ENCODE results near the gene HLF.

HLF gene

GRCh38 chr17:55335625-55336024 is 70.9 kb downstream of the HLF start:
- Mint-ChIP-seq H3K4me3 (no peak overlapping the region), H3K9me3 (no peaks in the 10 kb centered on the region), H3K36me3 (no peaks in the 10 kb centered on the region), H3K27me3 (peaks cover 12% of the 10 kb centered on the region), H3K27ac (no peak overlapping the region), H3K4me1 (no peaks in the 10 kb centered on the region)

GRCh38 chr17:55336426-55336825 is 71.7 kb downstream of the HLF start:
- no peaks in the 10 kb centered on the region for H3K36me3 Mint-ChIP-seq
- no peak overlapping the region for H3K4me3 Mint-ChIP-seq
- H3K27me3 Mint-ChIP-seq: peaks cover 12% of the 10 kb centered on the region
- H3K4me1 Mint-ChIP-seq: no peaks in the 10 kb centered on the region
- H3K9me3 Mint-ChIP-seq: no peaks in the 10 kb centered on the region
- no peak overlapping the region for H3K27ac Mint-ChIP-seq

- peaks cover 14% of the 10 kb centered on the region for H3K4me1 Mint-ChIP-seq
- H3K27me3 Mint-ChIP-seq: peaks cover 12% of the 10 kb centered on the region
Observed at GRCh38 chr17:55340176-55340575, 75.4 kb downstream of the HLF start.

GRCh38 chr17:55340686-55341085 is 75.9 kb downstream of the HLF start:
- Mint-ChIP-seq H3K27me3 (peaks cover 12% of the 10 kb centered on the region), H3K4me3 (no peak overlapping the region), H3K36me3 (no peaks in the 10 kb centered on the region), H3K27ac (no peak overlapping the region), H3K4me1 (peaks cover 14% of the 10 kb centered on the region), H3K9me3 (no peaks in the 10 kb centered on the region)

More at GRCh38 chr17:55340176-55340575, 75.4 kb downstream of the HLF start:
- Mint-ChIP-seq H3K36me3 (no peaks in the 10 kb centered on the region), H3K4me3 (no peak overlapping the region), H3K27ac (no peak overlapping the region), H3K9me3 (no peaks in the 10 kb centered on the region)

- H3K27ac Mint-ChIP-seq: no peak overlapping the region
- peaks cover 14% of the 10 kb centered on the region for H3K4me1 Mint-ChIP-seq
Observed at GRCh38 chr17:55341432-55341831, 76.7 kb downstream of the HLF start.

GRCh38 chr17:55342800-55343585 is 78.2 kb downstream of the HLF start:
- H3K36me3 Mint-ChIP-seq: no peaks in the 10 kb centered on the region
- peaks cover 9% of the 10 kb centered on the region for H3K27me3 Mint-ChIP-seq
- no peaks in the 10 kb centered on the region for H3K9me3 Mint-ChIP-seq
- H3K27ac Mint-ChIP-seq: no peak overlapping the region
- H3K4me3 Mint-ChIP-seq: no peak overlapping the region
- H3K4me1 Mint-ChIP-seq: peaks cover 14% of the 10 kb centered on the region

More at GRCh38 chr17:55341432-55341831, 76.7 kb downstream of the HLF start:
- H3K4me3 Mint-ChIP-seq: no peak overlapping the region
- peaks cover 12% of the 10 kb centered on the region for H3K27me3 Mint-ChIP-seq
- H3K36me3 Mint-ChIP-seq: no peaks in the 10 kb centered on the region
- H3K9me3 Mint-ChIP-seq: no peaks in the 10 kb centered on the region

GRCh38 chr17:55343900-55344513 is 79.2 kb downstream of the HLF start:
- Mint-ChIP-seq H3K27ac (no peak overlapping the region), H3K4me3 (no peak overlapping the region), H3K9me3 (no peaks in the 10 kb centered on the region), H3K4me1 (peaks cover 19% of the 10 kb centered on the region), H3K27me3 (peaks cover 8% of the 10 kb centered on the region), H3K36me3 (no peaks in the 10 kb centered on the region)

GRCh38 chr17:55344514-55344997 is 79.8 kb downstream of the HLF start:
- H3K4me1 Mint-ChIP-seq: peaks cover 21% of the 10 kb centered on the region
- H3K36me3 Mint-ChIP-seq: no peaks in the 10 kb centered on the region
- no peak overlapping the region for H3K27ac Mint-ChIP-seq
- H3K27me3 Mint-ChIP-seq: peaks cover 5% of the 10 kb centered on the region
- no peaks in the 10 kb centered on the region for H3K9me3 Mint-ChIP-seq
- H3K4me3 Mint-ChIP-seq: no peak overlapping the region

GRCh38 chr17:55345132-55345531 is 80.4 kb downstream of the HLF start:
- Mint-ChIP-seq H3K27me3 (peaks cover 2% of the 10 kb centered on the region), H3K36me3 (no peaks in the 10 kb centered on the region), H3K4me3 (no peak overlapping the region), H3K9me3 (no peaks in the 10 kb centered on the region), H3K4me1 (peaks cover 21% of the 10 kb centered on the region), H3K27ac (no peak overlapping the region)

- H3K27ac Mint-ChIP-seq: no peak overlapping the region
- H3K9me3 Mint-ChIP-seq: no peaks in the 10 kb centered on the region
- peaks cover 21% of the 10 kb centered on the region for H3K4me1 Mint-ChIP-seq
- no peak overlapping the region for H3K4me3 Mint-ChIP-seq
- H3K27me3 Mint-ChIP-seq: no peaks in the 10 kb centered on the region
- H3K36me3 Mint-ChIP-seq: no peaks in the 10 kb centered on the region
Observed at GRCh38 chr17:55346658-55347057, 81.9 kb downstream of the HLF start.

GRCh38 chr17:55347341-55347740 is 82.6 kb downstream of the HLF start:
- Mint-ChIP-seq H3K27ac (no peak overlapping the region), H3K4me3 (no peak overlapping the region), H3K4me1 (peaks cover 21% of the 10 kb centered on the region), H3K27me3 (no peaks in the 10 kb centered on the region), H3K9me3 (no peaks in the 10 kb centered on the region), H3K36me3 (no peaks in the 10 kb centered on the region)

- Mint-ChIP-seq H3K9me3 (no peaks in the 10 kb centered on the region), H3K4me3 (no peak overlapping the region), H3K27me3 (no peaks in the 10 kb centered on the region), H3K36me3 (no peaks in the 10 kb centered on the region), H3K27ac (no peak overlapping the region), H3K4me1 (peaks cover 14% of the 10 kb centered on the region)
Observed at GRCh38 chr17:55348749-55349354, 84.1 kb downstream of the HLF start.

- Mint-ChIP-seq H3K27me3 (no peaks in the 10 kb centered on the region), H3K27ac (no peak overlapping the region), H3K4me3 (no peak overlapping the region), H3K4me1 (peaks cover 8% of the 10 kb centered on the region), H3K9me3 (no peaks in the 10 kb centered on the region), H3K36me3 (no peaks in the 10 kb centered on the region)
Observed at GRCh38 chr17:55350825-55351205, 86.1 kb downstream of the HLF start.

GRCh38 chr17:55351226-55351625 is 86.5 kb downstream of the HLF start:
- no peaks in the 10 kb centered on the region for H3K36me3 Mint-ChIP-seq
- no peaks in the 10 kb centered on the region for H3K9me3 Mint-ChIP-seq
- H3K4me1 Mint-ChIP-seq: peaks cover 8% of the 10 kb centered on the region
- no peaks in the 10 kb centered on the region for H3K27me3 Mint-ChIP-seq
- no peak overlapping the region for H3K4me3 Mint-ChIP-seq
- no peak overlapping the region for H3K27ac Mint-ChIP-seq

- Mint-ChIP-seq H3K9me3 (no peaks in the 10 kb centered on the region), H3K4me3 (no peak overlapping the region), H3K4me1 (peaks cover 6% of the 10 kb centered on the region), H3K27ac (no peak overlapping the region), H3K36me3 (no peaks in the 10 kb centered on the region), H3K27me3 (peaks cover 2% of the 10 kb centered on the region)
Observed at GRCh38 chr17:55354010-55354409, 89.2 kb downstream of the HLF start.

GRCh38 chr17:55354941-55355340 is 90.2 kb downstream of the HLF start:
- H3K27ac Mint-ChIP-seq: no peak overlapping the region
- peaks cover 2% of the 10 kb centered on the region for H3K27me3 Mint-ChIP-seq
- no peak overlapping the region for H3K4me3 Mint-ChIP-seq
- no peaks in the 10 kb centered on the region for H3K36me3 Mint-ChIP-seq
- H3K9me3 Mint-ChIP-seq: no peaks in the 10 kb centered on the region
- H3K4me1 Mint-ChIP-seq: peaks cover 4% of the 10 kb centered on the region
